KOPT-K1 (cell line): ENCODE data around the gene BEND4.

Experiments
- H3K27ac ChIP-seq: fragments of 200-600 bp; sonication (generic); 2 replicates; pipeline ENCODE4 v1.5.1; 2016; ENCODE audit warnings: antibody characterized with exemption, mild to moderate bottlenecking, low read depth, low read length; ENCODE audit not compliant: poor library complexity, severe bottlenecking
- H3K36me3 ChIP-seq: fragments of 200-600 bp; sonication (generic); 2 replicates; pipeline ENCODE4 v1.5.1; 2017; ENCODE audit warnings: antibody characterized with exemption, mild to moderate bottlenecking, low read length, moderate library complexity; ENCODE audit not compliant: insufficient read depth
- H3K9me3 ChIP-seq: fragments of 200-600 bp; sonication (generic); 2 replicates; pipeline ENCODE4 v1.5.1; 2017; ENCODE audit warnings: antibody characterized with exemption, low read length, mild to moderate bottlenecking; ENCODE audit not compliant: insufficient read depth, poor library complexity, severe bottlenecking

The BEND4 gene

DNA sequence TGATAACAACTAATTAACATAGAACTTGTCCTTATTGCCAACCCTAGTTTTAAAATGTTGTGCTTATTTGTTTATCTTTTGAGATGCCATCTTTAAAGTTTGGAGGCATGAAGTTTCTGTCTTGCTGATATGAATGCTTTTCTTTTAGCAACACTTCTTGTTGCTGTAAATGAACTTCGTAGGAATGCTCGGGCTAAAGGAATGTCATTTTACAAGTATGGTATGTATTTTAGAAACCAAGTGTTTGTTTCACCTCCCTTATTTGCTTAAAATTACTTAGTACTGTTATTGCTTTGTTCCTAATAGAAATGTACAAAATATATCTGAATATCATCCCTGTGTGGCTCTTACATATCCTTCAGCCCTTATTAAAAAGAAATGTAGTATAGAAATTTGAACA, 86.1 kb downstream of the BEND4 start:
- Histone ChIP-seq H3K27ac (no peak overlapping the region), H3K9me3 (no peaks in the 10 kb centered on the region), H3K36me3 (peaks cover 64% of the 10 kb centered on the region)
